Activated naive CD8-positive, alpha-beta T cell treated with anti-CD3 and anti-CD28 coated beads, Interleukin-2, amount 50 U/mL, for 24 hours (primary cell): Measurements from ENCODE around the gene TBCD.

ENCODE experiments used
- ATAC-seq: fragments of 150-1000 bp; cut with Tn5 transposase; one replicate; pipeline ENCODE4 v1.10.0; 2021
- DNase-seq: peaks from one replicate; pipeline ENCODE4 v3.0.0; 2021
- H3K27ac Mint-ChIP-seq: one replicate; pipeline ENCODE4 v1.8.0; 2021; ENCODE audit warnings: mild to moderate bottlenecking, mixed read lengths
- H3K27me3 Mint-ChIP-seq: one replicate; pipeline ENCODE4 v1.8.0; 2021; ENCODE audit warnings: mixed read lengths
- H3K36me3 Mint-ChIP-seq: one replicate; pipeline ENCODE4 v1.8.0; 2021; ENCODE audit warnings: low read depth, mixed read lengths
- H3K4me1 Mint-ChIP-seq: one replicate; pipeline ENCODE4 v1.8.0; 2021; ENCODE audit warnings: mixed read lengths
- H3K4me3 Mint-ChIP-seq: one replicate; pipeline ENCODE4 v1.8.0; 2021; ENCODE audit warnings: mild to moderate bottlenecking, moderate library complexity, mixed read lengths
- H3K9me3 Mint-ChIP-seq: one replicate; pipeline ENCODE4 v1.8.0; 2021; ENCODE audit warnings: mixed read lengths

The TBCD gene

DNA sequence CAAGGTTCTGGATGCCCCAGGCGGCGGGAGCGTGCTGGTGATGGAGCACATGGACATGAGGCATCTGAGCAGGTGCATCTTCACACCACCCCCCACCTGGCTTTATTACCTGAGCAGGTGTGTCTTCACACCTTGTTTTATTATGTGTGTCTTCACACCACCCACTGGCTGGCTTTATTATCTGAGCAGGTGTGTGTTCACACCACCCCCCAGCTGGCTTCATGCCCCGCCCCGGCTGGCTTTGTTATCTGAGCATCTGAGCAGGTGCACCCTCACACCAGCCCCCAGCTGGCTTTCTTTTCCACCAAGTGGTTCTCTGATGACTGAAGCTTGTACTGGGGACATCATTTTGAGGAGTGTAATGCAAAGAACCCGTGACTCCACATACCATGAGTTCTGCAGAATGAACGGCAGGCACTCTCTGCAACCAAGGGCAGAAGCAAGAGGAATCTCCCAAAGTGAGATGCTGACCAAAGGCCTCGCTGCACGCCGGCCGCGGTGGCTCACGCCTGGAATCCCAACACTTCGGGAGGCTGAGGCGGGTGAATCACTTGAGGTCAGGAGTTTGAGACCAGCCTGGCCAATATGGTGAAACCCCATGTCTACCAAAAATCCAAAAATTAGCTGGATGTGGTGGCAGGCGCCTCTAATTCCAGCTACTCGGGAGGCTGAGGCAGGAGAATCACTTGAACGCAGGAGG lies 32.7 kb upstream of the TBCD start:
- Mint-ChIP-seq H3K4me3 (no peak overlapping the region), H3K4me1 (peaks cover 18% of the 10 kb centered on the region), H3K27ac (no peak overlapping the region), H3K27me3 (no peaks in the 10 kb centered on the region), H3K36me3 (peaks cover 22% of the 10 kb centered on the region), H3K9me3 (no peaks in the 10 kb centered on the region)
- DNase-seq (no peak), ATAC-seq (no peak)

DNA sequence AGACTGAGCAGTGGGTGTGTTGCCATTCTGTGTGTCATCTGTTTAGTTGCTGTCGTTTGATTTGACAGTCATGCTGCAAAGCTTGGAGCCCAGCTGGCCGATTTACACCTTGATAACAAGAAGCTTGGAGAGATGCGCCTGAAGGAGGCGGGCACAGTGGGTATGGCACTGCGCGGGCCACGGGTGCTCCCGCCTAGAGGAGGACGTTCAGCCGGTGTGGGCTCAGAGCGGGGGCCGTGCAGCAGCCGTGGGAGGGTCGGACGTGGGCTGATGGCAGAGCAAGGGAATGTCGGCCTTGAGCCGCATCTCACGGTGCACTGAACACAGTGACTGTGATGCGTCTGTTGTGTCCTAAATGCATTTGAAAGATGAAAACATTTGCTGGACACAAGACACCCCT lies 31.7 kb upstream of the TBCD start:
- DNase-seq = no peak

GRCh38 chr17:82722341-82723013 lies 29.4 kb upstream of the TBCD start:
- ATAC-seq = no peak
- H3K4me1 Mint-ChIP-seq = peaks cover 7% of the 10 kb centered on the region
- no peaks in the 10 kb centered on the region for H3K9me3 Mint-ChIP-seq
- no peak overlapping the region for H3K4me3 Mint-ChIP-seq
- H3K27me3 Mint-ChIP-seq = no peaks in the 10 kb centered on the region
- peaks cover 27% of the 10 kb centered on the region for H3K36me3 Mint-ChIP-seq
- DNase-seq = no peak
- no peak overlapping the region for H3K27ac Mint-ChIP-seq

More for the DNA sequence above, 31.7 kb upstream of the TBCD start:
- H3K36me3 Mint-ChIP-seq = peaks cover 22% of the 10 kb centered on the region
- no peak overlapping the region for H3K4me3 Mint-ChIP-seq
- peaks cover 18% of the 10 kb centered on the region for H3K4me1 Mint-ChIP-seq
- no peaks in the 10 kb centered on the region for H3K27me3 Mint-ChIP-seq
- ATAC-seq = no peak
- no peaks in the 10 kb centered on the region for H3K9me3 Mint-ChIP-seq
- no peak overlapping the region for H3K27ac Mint-ChIP-seq

DNA sequence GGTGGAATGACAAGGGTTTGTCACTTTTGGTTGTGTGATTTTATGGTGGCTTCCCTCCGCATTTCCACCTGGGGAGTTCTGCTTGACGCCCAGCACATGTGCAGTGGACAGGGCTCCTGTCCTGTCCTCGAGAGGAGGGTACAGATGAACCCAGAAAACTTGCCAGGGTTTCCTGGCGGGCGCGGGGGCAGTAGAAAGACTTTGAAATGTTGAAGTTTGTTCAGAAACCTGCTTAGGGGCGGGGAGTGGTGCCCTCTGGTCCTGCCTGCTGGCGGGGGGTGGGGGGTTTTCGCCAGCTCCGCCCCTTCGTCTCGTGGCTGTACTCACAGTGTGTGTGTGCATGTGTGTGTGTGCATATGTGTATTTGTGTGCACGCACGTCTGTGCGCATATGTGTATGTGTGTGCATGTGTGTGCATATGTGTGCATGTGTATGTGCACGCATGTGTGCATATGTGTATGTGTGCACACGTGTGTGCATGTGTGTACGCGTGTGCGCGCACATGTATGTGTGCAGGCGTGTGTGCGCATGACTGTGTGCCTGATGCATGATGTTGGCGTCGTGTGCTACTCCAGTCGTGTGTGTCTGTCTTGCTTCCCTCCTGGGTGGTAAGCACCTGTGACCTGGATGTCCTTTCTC lies 28.6 kb upstream of the TBCD start:
- H3K9me3 Mint-ChIP-seq = no peaks in the 10 kb centered on the region
- H3K27ac Mint-ChIP-seq = no peak overlapping the region
- no peaks in the 10 kb centered on the region for H3K27me3 Mint-ChIP-seq
- peaks cover 27% of the 10 kb centered on the region for H3K36me3 Mint-ChIP-seq
- DNase-seq (no peak), ATAC-seq (no peak)
- no peaks in the 10 kb centered on the region for H3K4me1 Mint-ChIP-seq
- H3K4me3 Mint-ChIP-seq = no peak overlapping the region

DNA sequence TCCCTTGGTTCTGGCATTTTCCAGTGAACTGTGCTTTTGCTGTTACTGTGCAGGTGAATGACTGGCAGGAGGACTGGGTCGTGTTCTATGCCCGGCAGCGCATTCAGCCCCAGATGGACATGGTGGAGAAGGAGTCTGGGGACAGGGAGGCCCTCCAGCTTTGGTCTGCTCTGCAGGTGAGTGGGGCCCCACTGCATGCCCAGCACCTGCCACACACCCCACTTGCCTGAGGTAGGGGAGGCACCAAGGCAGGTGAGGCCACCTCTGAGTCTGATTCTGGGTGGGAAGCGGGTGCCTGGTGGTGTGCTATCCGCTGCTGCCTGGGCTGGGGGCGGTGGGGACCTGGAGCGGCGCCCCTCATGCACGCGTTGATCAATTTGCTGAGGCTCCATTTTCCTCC lies 25.4 kb upstream of the TBCD start:
- no peak for DNase-seq
- Mint-ChIP-seq H3K36me3 (peaks cover 20% of the 10 kb centered on the region), H3K27ac (no peak overlapping the region), H3K4me1 (no peaks in the 10 kb centered on the region), H3K27me3 (no peaks in the 10 kb centered on the region), H3K4me3 (no peak overlapping the region), H3K9me3 (no peaks in the 10 kb centered on the region)
- ATAC-seq = no peak

DNA sequence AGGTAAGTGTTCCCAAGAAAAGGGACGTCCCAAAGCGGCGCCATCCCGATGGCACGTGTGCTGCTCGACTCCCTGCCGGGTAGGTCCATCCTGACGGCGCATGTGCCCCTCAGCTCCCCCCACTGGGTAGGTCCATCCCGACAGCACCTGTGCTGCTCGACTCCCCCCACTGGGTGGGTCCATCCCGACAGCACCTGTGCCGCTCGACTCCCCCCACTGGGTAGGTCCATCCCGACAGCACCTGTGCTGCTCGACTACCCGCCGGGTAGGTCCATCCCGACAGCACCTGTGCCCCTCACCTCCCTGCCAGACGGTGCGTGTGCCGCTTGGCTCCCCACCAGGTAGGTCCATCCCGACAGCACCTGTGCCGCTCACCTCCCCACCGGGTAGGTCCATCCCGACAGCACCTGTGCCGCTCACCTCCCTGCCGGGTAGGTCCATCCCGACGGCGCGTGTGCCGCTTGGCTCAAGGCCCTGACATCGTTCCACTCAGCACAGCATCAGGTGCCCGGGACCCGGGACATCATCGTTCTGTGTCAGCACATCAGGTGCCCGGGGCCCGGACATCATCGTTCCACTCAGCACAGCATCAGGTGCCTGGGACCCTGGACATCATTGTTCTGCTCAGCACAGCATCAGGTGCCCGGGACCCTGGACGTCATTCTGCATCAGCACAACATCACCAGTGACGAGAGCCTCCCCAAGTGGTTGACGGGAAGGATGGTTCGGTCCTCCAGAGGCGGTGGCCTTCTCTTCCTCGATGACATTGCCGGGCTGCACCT lies 22.2 kb upstream of the TBCD start:
- Mint-ChIP-seq H3K4me1 (no peaks in the 10 kb centered on the region), H3K4me3 (no peak overlapping the region), H3K27me3 (no peaks in the 10 kb centered on the region), H3K9me3 (peaks cover 6% of the 10 kb centered on the region), H3K27ac (no peak overlapping the region), H3K36me3 (peaks cover 19% of the 10 kb centered on the region)
- DNase-seq (no peak), ATAC-seq (no peak)

DNA sequence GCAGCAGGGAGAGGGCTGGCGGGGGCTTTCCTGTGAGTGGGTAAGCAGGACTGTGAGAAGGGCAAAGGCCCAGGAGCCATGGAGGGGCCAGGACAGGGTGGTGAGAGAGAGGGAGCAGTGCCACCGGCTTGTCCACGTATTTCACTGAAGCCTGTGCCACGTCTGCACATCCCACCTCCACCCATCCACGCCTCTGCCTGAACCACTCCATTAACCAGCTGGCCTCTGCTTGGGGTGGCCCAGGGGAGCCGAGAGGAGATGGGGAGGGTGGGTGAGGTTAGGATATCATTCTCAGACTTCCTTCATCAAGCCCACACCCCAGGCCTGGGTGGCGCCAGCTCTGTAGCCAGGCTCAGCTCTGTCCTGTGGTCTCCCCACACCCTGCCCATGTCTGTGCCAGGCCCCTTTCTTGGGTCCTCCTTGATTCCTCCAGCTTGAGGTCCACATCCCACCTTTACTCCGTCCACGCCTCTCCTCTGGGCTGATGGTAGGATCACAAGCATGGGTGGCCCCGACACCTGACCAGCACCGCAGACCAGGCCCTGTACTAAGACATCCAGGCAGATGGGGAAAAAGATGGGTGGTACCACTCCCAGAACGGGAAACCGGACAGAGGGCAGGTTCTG lies 19.6 kb upstream of the TBCD start:
- peaks cover 6% of the 10 kb centered on the region for H3K9me3 Mint-ChIP-seq
- no peak overlapping the region for H3K27ac Mint-ChIP-seq
- H3K4me1 Mint-ChIP-seq = peaks cover 4% of the 10 kb centered on the region
- no peak for ATAC-seq
- no peak for DNase-seq
- peaks cover 2% of the 10 kb centered on the region for H3K27me3 Mint-ChIP-seq
- H3K4me3 Mint-ChIP-seq = no peak overlapping the region
- peaks cover 13% of the 10 kb centered on the region for H3K36me3 Mint-ChIP-seq

GRCh38 chr17:82734987-82735866 lies 16.6 kb upstream of the TBCD start, which contains the start of gene FN3K:
Gene FN3K, plus strand, starts transcription at chr17:82735615. Its CDS starts 22 bp downstream, at chr17:82735637.
- H3K9me3 Mint-ChIP-seq = peaks cover 6% of the 10 kb centered on the region
- peaks cover 4% of the 10 kb centered on the region for H3K4me1 Mint-ChIP-seq
- peak; percentile 23 for DNase-seq
- H3K4me3 Mint-ChIP-seq = peak within 1 kb of the TSS; percentile 51
- peaks cover 2% of the 10 kb centered on the region for H3K27me3 Mint-ChIP-seq
- H3K27ac Mint-ChIP-seq = no peak within 1 kb of the TSS
- peaks cover 17% of the 10 kb centered on the region for H3K36me3 Mint-ChIP-seq
- ATAC-seq = peak; percentile 28

GRCh38 chr17:82736511-82737185 lies 15.2 kb upstream of the TBCD start:
- Mint-ChIP-seq H3K9me3 (peaks cover 16% of the 10 kb centered on the region), H3K4me3 (no peak overlapping the region), H3K27ac (no peak overlapping the region), H3K36me3 (peaks cover 29% of the 10 kb centered on the region), H3K4me1 (peaks cover 4% of the 10 kb centered on the region), H3K27me3 (peaks cover 2% of the 10 kb centered on the region)
- no peak for ATAC-seq
- DNase-seq = no peak

GRCh38 chr17:82737967-82738877 lies 13.6 kb upstream of the TBCD start:
- Mint-ChIP-seq H3K36me3 (peaks cover 25% of the 10 kb centered on the region), H3K4me1 (peaks cover 4% of the 10 kb centered on the region), H3K27ac (no peak overlapping the region), H3K9me3 (peaks cover 13% of the 10 kb centered on the region), H3K4me3 (no peak overlapping the region), H3K27me3 (peaks cover 2% of the 10 kb centered on the region)
- DNase-seq (no peak), ATAC-seq (no peak)

DNA sequence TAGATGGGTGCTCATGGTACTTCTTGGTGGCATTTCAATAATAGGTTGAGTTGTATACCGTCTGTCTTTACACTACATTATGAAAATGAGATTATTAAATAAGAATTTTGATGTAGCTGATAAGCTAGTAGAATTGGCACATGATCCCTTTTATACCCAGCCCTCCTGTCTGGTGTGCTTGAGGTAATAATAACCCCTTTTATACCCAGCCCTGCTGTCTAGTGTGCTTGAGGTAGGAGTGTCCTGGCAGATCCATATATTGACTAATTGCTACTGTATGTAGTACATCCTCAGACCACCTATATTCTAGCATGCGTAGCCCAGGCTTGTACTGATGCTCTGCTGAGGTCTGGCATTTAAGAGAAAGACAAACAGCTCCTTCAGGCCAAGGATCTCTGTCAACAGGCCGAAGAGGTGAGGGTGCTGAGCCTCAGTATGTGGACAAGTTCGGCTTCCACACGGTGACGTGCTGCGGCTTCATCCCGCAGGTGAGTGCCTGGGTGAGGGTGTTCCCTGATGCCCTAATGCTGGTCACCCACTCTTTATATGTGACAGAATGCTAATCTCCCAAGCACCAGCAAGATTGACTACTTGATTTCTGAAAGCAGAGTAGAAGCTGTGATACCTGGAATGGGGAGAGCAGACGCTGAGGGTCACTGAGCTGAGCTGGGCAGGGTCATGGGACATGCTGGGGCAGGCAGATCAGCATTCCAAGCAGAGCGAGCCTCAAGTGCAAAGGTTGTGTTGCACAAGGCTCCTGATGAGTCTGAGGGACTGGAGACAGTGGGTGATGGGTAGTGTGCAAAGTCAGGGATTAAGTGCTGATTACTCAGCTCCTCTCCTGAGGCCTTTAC lies 10.7 kb upstream of the TBCD start:
- H3K27me3 Mint-ChIP-seq = peaks cover under 1% of the 10 kb centered on the region
- no peak overlapping the region for H3K4me3 Mint-ChIP-seq
- H3K4me1 Mint-ChIP-seq = peaks cover 2% of the 10 kb centered on the region
- peaks cover 9% of the 10 kb centered on the region for H3K9me3 Mint-ChIP-seq
- DNase-seq = no peak
- no peak for ATAC-seq
- H3K36me3 Mint-ChIP-seq = peaks cover 21% of the 10 kb centered on the region
- no peak overlapping the region for H3K27ac Mint-ChIP-seq
